ENCODE measurements around the gene MYT1.

MYT1 gene

DNA sequence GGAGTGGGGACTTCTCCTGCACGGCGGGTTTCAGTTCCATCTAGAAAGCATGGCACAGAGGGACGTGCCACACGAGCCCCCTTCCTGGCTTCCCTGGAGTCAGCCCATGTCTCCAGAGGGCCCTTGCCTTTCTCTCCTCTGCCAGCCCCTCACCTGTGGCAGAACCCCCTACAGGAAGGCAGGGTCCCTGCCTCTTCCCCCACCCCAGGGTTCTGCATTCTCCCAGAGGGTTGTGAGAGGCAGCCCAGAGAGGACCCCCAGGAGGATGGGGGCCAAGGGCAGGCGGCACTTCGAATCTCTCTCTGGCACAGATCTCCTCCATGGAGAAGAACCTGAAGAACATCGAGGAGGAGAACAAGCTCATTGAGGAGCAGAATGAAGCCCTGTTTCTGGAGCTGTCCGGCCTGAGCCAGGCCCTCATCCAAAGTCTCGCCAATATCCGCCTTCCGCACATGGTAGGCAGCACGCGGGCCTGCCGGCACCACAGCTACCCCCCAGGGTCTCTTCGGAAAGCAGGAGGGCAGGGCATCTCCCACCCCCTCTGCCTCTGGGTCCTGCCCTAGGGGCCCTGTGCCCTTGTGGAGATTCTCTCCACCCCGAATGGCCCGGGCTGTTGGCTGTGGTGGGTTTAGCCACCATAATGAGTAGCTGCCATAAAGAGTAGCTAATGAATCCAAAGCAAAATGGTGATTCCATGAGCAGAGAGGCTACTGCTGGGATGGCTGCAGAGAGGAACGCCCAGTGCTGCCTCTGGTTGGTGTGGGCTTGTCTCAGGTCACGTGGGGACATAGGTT lies 75.4 kb downstream of the MYT1 start:
- DNase-seq (ENCODE audit: low read depth in 1 of 2, low spot score in 1 of 2) = no peak
- H3K27me3 ChIP-seq (ENCODE audit: insufficient read depth, poor library complexity, severe bottlenecking) = no peaks in the 10 kb centered on the region
- no peak for TF ChIP-seq SPI1 (IDR thresholded peaks at IDR 0.05; ENCODE audit: borderline replicate concordance, low read depth)
- no peak for TF ChIP-seq GABPA (IDR thresholded peaks at IDR 0.05; ENCODE audit: low read depth)
- TF ChIP-seq, protein P1, sequence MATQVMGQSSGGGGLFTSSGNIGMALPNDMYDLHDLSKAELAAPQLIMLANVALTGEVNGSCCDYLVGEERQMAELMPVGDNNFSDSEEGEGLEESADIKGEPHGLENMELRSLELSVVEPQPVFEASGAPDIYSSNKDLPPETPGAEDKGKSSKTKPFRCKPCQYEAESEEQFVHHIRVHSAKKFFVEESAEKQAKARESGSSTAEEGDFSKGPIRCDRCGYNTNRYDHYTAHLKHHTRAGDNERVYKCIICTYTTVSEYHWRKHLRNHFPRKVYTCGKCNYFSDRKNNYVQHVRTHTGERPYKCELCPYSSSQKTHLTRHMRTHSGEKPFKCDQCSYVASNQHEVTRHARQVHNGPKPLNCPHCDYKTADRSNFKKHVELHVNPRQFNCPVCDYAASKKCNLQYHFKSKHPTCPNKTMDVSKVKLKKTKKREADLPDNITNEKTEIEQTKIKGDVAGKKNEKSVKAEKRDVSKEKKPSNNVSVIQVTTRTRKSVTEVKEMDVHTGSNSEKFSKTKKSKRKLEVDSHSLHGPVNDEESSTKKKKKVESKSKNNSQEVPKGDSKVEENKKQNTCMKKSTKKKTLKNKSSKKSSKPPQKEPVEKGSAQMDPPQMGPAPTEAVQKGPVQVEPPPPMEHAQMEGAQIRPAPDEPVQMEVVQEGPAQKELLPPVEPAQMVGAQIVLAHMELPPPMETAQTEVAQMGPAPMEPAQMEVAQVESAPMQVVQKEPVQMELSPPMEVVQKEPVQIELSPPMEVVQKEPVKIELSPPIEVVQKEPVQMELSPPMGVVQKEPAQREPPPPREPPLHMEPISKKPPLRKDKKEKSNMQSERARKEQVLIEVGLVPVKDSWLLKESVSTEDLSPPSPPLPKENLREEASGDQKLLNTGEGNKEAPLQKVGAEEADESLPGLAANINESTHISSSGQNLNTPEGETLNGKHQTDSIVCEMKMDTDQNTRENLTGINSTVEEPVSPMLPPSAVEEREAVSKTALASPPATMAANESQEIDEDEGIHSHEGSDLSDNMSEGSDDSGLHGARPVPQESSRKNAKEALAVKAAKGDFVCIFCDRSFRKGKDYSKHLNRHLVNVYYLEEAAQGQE (IDR thresholded peaks at IDR 0.05; ENCODE audit: insufficient replicate concordance, low read depth) = no peak
- TF ChIP-seq CTCF (IDR thresholded peaks at IDR 0.05; ENCODE audit: insufficient read depth, low read length) = no peak
- TF ChIP-seq POLR2AphosphoS5 (IDR thresholded peaks at IDR 0.05; ENCODE audit: low read depth) = no peak
- H3K27ac ChIP-seq (replicated peaks) = no peak overlapping the region
- H3K4me3 ChIP-seq (replicated peaks; ENCODE audit: insufficient read depth, low read length) = no peak overlapping the region

DNA sequence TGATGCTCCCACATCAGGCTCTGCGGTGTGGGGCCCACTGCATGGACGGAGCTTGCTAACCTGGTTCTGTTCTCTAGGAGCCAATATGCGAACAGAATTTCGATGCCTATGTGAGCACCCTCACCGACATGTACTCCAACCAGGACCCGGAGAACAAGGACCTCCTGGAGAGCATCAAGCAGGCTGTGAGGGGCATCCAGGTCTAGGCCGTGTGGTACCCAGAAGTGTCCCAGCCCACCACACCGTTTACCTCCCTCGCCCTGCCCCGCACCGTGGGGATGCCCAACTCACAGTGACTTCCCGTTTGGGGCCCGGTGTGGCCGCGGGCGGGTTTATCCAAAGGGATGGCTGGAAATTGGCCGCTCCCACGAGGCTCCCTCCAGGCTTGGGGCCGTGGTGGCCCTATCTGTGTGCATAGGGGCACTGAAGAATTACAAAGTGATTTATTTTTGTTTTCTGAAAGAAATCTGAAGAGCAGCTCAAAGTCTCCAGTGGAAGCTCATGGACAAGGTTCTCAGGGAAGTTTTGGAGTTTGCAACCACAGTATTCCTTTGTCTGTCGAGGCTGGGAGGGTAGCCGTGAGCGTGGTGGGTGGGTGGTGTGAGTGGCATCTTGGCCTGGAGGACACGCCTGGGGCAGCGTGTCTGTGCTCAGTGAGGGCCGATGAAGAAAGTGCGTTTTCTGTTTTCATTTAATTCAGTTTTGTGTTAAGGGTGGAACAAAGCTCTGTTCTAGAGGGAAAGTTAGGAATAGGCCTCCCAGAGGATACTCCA lies 76.2 kb downstream of the MYT1 start:
- Histone ChIP-seq H3K4me3 (replicated peaks; ENCODE audit: insufficient read depth, low read length) (no peak overlapping the region), H3K27ac (replicated peaks) (no peak overlapping the region), H3K27me3 (ENCODE audit: insufficient read depth, poor library complexity, severe bottlenecking) (no peaks in the 10 kb centered on the region)
- no peak for TF ChIP-seq SPI1 (IDR thresholded peaks at IDR 0.05; ENCODE audit: borderline replicate concordance, low read depth)
- no peak for TF ChIP-seq GABPA (IDR thresholded peaks at IDR 0.05; ENCODE audit: low read depth)
- TF ChIP-seq, protein P1 (IDR thresholded peaks at IDR 0.05; ENCODE audit: insufficient replicate concordance, low read depth) = no peak
- TF ChIP-seq POLR2AphosphoS5 (IDR thresholded peaks at IDR 0.05; ENCODE audit: low read depth) = no peak
- TF ChIP-seq CTCF (IDR thresholded peaks at IDR 0.05; ENCODE audit: insufficient read depth, low read length) = no peak
- no peak for DNase-seq (ENCODE audit: low read depth in 1 of 2, low spot score in 1 of 2)

DNA sequence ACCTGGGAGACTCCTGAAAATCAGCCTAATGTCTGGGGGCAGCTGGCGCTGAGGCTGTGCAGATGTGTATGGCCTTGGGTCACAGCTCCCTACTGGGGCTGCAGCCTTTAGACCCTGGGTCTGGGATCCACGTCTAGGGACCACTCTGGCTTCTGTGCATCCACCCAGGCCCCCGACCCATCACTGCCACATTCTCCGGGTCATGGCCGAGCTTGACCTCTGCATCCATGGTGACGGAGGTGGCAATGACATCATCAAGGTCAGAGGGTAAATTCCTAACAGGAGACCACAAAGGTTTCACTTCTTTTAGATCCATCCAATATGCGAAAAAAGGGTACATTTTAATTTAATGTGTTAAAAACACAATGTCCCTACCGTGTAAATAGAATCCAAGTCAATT lies 76.8 kb downstream of the MYT1 start:
- Histone ChIP-seq H3K27ac (replicated peaks) (no peak overlapping the region), H3K4me3 (replicated peaks; ENCODE audit: insufficient read depth, low read length) (no peak overlapping the region), H3K27me3 (ENCODE audit: insufficient read depth, poor library complexity, severe bottlenecking) (no peaks in the 10 kb centered on the region)
- no peak for DNase-seq (ENCODE audit: low read depth in 1 of 2, low spot score in 1 of 2)
- TF ChIP-seq, protein P1 (IDR thresholded peaks at IDR 0.05; ENCODE audit: insufficient replicate concordance, low read depth) = no peak
